Activated gamma-delta T cell treated with anti-CD3 and anti-CD28 coated beads, Interleukin-2, amount 50 U/mL, for 16 hours (primary cell): ENCODE measurements around the gene STC2.
"Not testable (repeated sequence)": the region's sequence is repeated elsewhere in the genome, so short reads cannot be mapped to it uniquely, and the experiment has no call there.

Experiments used
- DNase-seq: peaks from one replicate; pipeline ENCODE4 v3.0.0-alpha.2; 2020; ENCODE audit warnings: low read depth

The STC2 gene

GRCh38 chr5:173294673-173295320, 33.4 kb downstream of the STC2 start:
- no peak for DNase-seq

- peak; percentile 37 for DNase-seq
These were observed 34.2 kb downstream of the STC2 start for GRCh38 chr5:173293817-173294672.

- no peak for DNase-seq
These were observed 36.2 kb downstream of the STC2 start for GRCh38 chr5:173291722-173292658.

GRCh38 chr5:173290477-173291131, 37.6 kb downstream of the STC2 start:
- DNase-seq = no peak

GRCh38 chr5:173289372-173289771, 38.8 kb downstream of the STC2 start:
- no peak for DNase-seq

GRCh38 chr5:173288632-173289031, 39.6 kb downstream of the STC2 start:
- no peak for DNase-seq

GRCh38 chr5:173287086-173287485, 41.1 kb downstream of the STC2 start:
- no peak for DNase-seq

GRCh38 chr5:173284343-173284958, 43.8 kb downstream of the STC2 start:
- DNase-seq = not testable (repeated sequence)

GRCh38 chr5:173283318-173284288, 44.6 kb downstream of the STC2 start:
- DNase-seq = peak; percentile 39

- DNase-seq = no peak
These were observed 45.3 kb downstream of the STC2 start for GRCh38 chr5:173282916-173283315.

- no peak for DNase-seq
These were observed 46.3 kb downstream of the STC2 start for GRCh38 chr5:173281910-173282309.

- no peak for DNase-seq
These were observed 49.0 kb downstream of the STC2 start for GRCh38 chr5:173279166-173279565.

GRCh38 chr5:173278641-173279040, 49.6 kb downstream of the STC2 start:
- no peak for DNase-seq

GRCh38 chr5:173278172-173278571, 50.0 kb downstream of the STC2 start:
- no peak for DNase-seq

GRCh38 chr5:173274771-173275170, 53.4 kb downstream of the STC2 start:
- no peak for DNase-seq

GRCh38 chr5:173271419-173271818, 56.8 kb downstream of the STC2 start:
- DNase-seq = no peak

- no peak for DNase-seq
These were observed 59.3 kb downstream of the STC2 start for GRCh38 chr5:173268750-173269432.

- no peak for DNase-seq
These were observed 62.8 kb downstream of the STC2 start for GRCh38 chr5:173265433-173265832.
